SU-DHL-6 (cell line): ENCODE data around the gene TNNI2.

Experiments
- H2AFZ ChIP-seq: fragments of 200-600 bp; sonication (generic); 2 replicates; pipeline ENCODE4 v1.6.1; 2014; ENCODE audit warnings: low read depth, mild to moderate bottlenecking, moderate library complexity, mixed read lengths, antibody characterized with exemption, low read length; ENCODE audit not compliant: severe bottlenecking
- H3F3A ChIP-seq: fragments of 200-600 bp; shearing (Covaris generic); 2 replicates; pipeline ENCODE4 v1.6.0; 2016; ENCODE audit warnings: antibody characterized with exemption, mild to moderate bottlenecking; ENCODE audit not compliant: insufficient read depth
- H3K27ac ChIP-seq: fragments of 200-600 bp; sonication (generic); 2 replicates; pipeline ENCODE4 v1.5.1; 2016; ENCODE audit warnings: low read depth, mild to moderate bottlenecking, low read length, moderate library complexity, mixed read lengths
- H3K27me3 ChIP-seq: fragments of 200-600 bp; sonication (generic), shearing (Covaris generic); 2 replicates; pipeline ENCODE4 v1.6.0; 2014; ENCODE audit warnings: mild to moderate bottlenecking, low read length
- H3K36me3 ChIP-seq: fragments of 200-600 bp; sonication (generic); 2 replicates; pipeline ENCODE4 v1.6.1; 2014; ENCODE audit warnings: mild to moderate bottlenecking, low read length, mixed read lengths
- H3K4me2 ChIP-seq: fragments of 300-600, 200-600 bp; shearing (Covaris generic), sonication (generic); 2 replicates; pipeline ENCODE4 v1.6.0; 2014; ENCODE audit warnings: low read length, low read depth, mild to moderate bottlenecking; ENCODE audit not compliant: poor library complexity, severe bottlenecking
- H3K4me3 ChIP-seq: fragments of 200-600 bp; sonication (generic); 2 replicates; pipeline ENCODE4 v1.5.1; 2014; ENCODE audit warnings: antibody characterized with exemption, low read length, mild to moderate bottlenecking, mixed read lengths; ENCODE audit not compliant: insufficient read depth, poor library complexity, severe bottlenecking
- H3K79me2 ChIP-seq: fragments of 200-600 bp; sonication (generic); 2 replicates; pipeline ENCODE4 v1.6.1; 2014; ENCODE audit warnings: mild to moderate bottlenecking, low read length, moderate library complexity; ENCODE audit not compliant: insufficient read depth
- H3K9ac ChIP-seq: fragments of 200-600 bp; sonication (generic); 2 replicates; pipeline ENCODE4 v1.7.0; 2014; ENCODE audit warnings: mild to moderate bottlenecking, low read length
- H3K9me2 ChIP-seq: fragments of 200-600 bp; sonication (generic); replicated peaks from 2 replicates; pipeline ENCODE4 v1.6.1; 2014; ENCODE audit warnings: low read length; ENCODE audit not compliant: insufficient read depth
- H3K9me3 ChIP-seq: fragments of 200-600 bp; sonication (generic); 2 replicates; pipeline ENCODE4 v1.6.1; 2014; ENCODE audit warnings: low read length, mixed read lengths; ENCODE audit not compliant: insufficient read depth
- H4K20me1 ChIP-seq: fragments of 200-600 bp; sonication (generic); 2 replicates; pipeline ENCODE4 v1.6.1; 2014; ENCODE audit warnings: low read depth, mild to moderate bottlenecking, antibody characterized with exemption, low read length, moderate library complexity, mixed read lengths
- CTCF ChIP-seq: fragments of 200-600 bp; sonication (generic); IDR thresholded peaks from one replicate; pipeline ENCODE4 v1.5.1; 2017; ENCODE audit warnings: antibody characterized with exemption, mild to moderate bottlenecking, low read length, moderate library complexity; ENCODE audit not compliant: insufficient read depth, poor library complexity, severe bottlenecking
- EZH2phosphoT487 ChIP-seq: fragments of 200-600 bp; sonication (generic), shearing (Covaris generic); conservative IDR thresholded peaks from 2 replicates; pipeline ENCODE4 v1.6.1; 2018; ENCODE audit warnings: mild to moderate bottlenecking, antibody characterized with exemption, low read length, moderate library complexity, mixed read lengths

The TNNI2 gene

GRCh38 chr11:1845095-1845429, 6.3 kb downstream of the TNNI2 start:
- H3K9ac ChIP-seq: no peak overlapping the region
- H3K79me2 ChIP-seq: no peaks in the 10 kb centered on the region
- no peak overlapping the region for H3K4me3 ChIP-seq
- H3K27me3 ChIP-seq: no peaks in the 10 kb centered on the region
- no peak for TF ChIP-seq EZH2phosphoT487
- no peak overlapping the region for H3K4me2 ChIP-seq
- no peaks in the 10 kb centered on the region for H3K36me3 ChIP-seq
- H2AFZ ChIP-seq: no peak overlapping the region
- no peaks in the 10 kb centered on the region for H3K9me2 ChIP-seq
- 0 out of 2 replicates have a peak, but pooled peaks cover 4% of the 10 kb centered on the region for H3F3A ChIP-seq
- H3K27ac ChIP-seq: no peak overlapping the region
- no peaks in the 10 kb centered on the region for H3K9me3 ChIP-seq
- no peaks in the 10 kb centered on the region for H4K20me1 ChIP-seq

GRCh38 chr11:1845561-1846452, 7.0 kb downstream of the TNNI2 start:
- H3K79me2 ChIP-seq: no peaks in the 10 kb centered on the region
- no peaks in the 10 kb centered on the region for H3K36me3 ChIP-seq
- H3K27ac ChIP-seq: no peak overlapping the region
- H3K4me2 ChIP-seq: no peak overlapping the region
- peaks cover 8% of the 10 kb centered on the region for H3F3A ChIP-seq
- TF ChIP-seq EZH2phosphoT487 (no peak), CTCF (no peak)
- H3K9me3 ChIP-seq: no peaks in the 10 kb centered on the region
- H2AFZ ChIP-seq: no peak overlapping the region
- no peaks in the 10 kb centered on the region for H4K20me1 ChIP-seq
- H3K4me3 ChIP-seq: no peak overlapping the region
- H3K9ac ChIP-seq: no peak overlapping the region
- no peaks in the 10 kb centered on the region for H3K27me3 ChIP-seq
- H3K9me2 ChIP-seq: no peaks in the 10 kb centered on the region

DNA sequence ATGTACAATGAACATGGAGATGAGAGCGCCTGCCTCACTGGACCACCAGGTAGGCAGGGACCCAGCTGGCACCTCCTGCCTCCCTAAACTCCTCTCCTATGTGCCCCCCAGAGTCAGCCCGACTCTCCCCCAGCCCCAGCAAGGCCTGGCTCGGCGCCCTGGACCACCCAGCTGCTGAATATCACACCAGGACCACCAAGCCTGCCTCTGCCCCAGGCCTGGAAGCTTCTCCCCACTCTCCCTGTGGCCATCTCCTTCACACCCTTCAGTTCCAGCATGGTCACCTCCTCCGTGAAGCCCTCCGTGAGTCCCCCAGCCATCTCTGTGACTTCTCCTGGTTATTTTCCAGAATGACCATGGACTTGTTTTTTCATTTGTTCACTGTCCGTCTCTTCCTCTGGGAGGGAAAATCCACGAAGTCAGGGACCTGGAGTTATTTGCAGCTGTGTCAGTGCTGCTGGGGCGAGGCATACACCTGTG, 7.7 kb downstream of the TNNI2 start:
- H3K36me3 ChIP-seq: no peaks in the 10 kb centered on the region
- no peak for TF ChIP-seq CTCF
- no peak for TF ChIP-seq EZH2phosphoT487

More for the DNA sequence above, 7.7 kb downstream of the TNNI2 start:
- Histone ChIP-seq H3K79me2 (no peaks in the 10 kb centered on the region), H3K4me3 (no peak overlapping the region), H3K9ac (no peak overlapping the region), H3F3A (peaks cover 14% of the 10 kb centered on the region), H3K9me2 (no peaks in the 10 kb centered on the region), H3K27me3 (no peaks in the 10 kb centered on the region), H3K4me2 (no peak overlapping the region), H3K27ac (no peak overlapping the region), H4K20me1 (no peaks in the 10 kb centered on the region), H3K9me3 (no peaks in the 10 kb centered on the region), H2AFZ (no peak overlapping the region)
